ENCODE results near the gene ANGPT4.
"Not testable (repeated sequence)": the region's sequence is repeated elsewhere in the genome, so short reads cannot be mapped to it uniquely, and the experiment has no call there.

Gene ANGPT4

DNA sequence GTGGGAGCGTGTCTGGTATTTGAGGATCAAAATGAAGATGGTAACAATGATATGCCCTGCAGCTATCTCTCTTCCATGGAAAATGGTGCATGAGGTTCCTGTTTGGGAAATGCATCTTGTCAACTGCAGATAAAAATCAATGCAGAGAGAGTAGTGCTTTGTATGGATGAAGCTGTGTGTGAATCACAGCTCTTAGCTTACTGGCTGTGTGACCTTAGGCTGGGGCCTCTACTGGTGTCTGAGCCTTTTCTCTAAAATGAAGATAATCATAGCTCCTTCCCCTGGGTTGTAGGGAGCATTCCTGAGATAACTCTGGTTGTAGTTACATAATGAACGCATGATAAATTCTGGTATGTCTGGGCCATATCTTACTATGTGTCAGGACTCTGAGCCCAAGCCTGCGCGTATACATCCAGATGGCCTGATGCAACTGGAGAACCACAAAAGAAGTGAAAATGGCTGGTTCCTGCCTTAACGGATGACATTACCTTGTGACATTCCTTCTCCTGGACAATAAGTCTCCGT, 19.6 kb downstream of the ANGPT4 start:
- H2AFZ ChIP-seq (ENCODE audit: low read length), result no peak overlapping the region
- no peak overlapping the region for H3K27ac ChIP-seq (ENCODE audit: low read depth, low read length, poor library complexity, severe bottlenecking)
- TF ChIP-seq, protein P1, sequence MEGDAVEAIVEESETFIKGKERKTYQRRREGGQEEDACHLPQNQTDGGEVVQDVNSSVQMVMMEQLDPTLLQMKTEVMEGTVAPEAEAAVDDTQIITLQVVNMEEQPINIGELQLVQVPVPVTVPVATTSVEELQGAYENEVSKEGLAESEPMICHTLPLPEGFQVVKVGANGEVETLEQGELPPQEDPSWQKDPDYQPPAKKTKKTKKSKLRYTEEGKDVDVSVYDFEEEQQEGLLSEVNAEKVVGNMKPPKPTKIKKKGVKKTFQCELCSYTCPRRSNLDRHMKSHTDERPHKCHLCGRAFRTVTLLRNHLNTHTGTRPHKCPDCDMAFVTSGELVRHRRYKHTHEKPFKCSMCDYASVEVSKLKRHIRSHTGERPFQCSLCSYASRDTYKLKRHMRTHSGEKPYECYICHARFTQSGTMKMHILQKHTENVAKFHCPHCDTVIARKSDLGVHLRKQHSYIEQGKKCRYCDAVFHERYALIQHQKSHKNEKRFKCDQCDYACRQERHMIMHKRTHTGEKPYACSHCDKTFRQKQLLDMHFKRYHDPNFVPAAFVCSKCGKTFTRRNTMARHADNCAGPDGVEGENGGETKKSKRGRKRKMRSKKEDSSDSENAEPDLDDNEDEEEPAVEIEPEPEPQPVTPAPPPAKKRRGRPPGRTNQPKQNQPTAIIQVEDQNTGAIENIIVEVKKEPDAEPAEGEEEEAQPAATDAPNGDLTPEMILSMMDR (IDR thresholded peaks at IDR 0.05; ENCODE audit: low read length), result no peak
- TF ChIP-seq EZH2 (IDR thresholded peaks at IDR 0.05; ENCODE audit: borderline replicate concordance, low read length), result no peak
- H3K4me2 ChIP-seq (ENCODE audit: low read length), result no peak overlapping the region
- H3K79me2 ChIP-seq (ENCODE audit: insufficient read depth, low read length), result no peaks in the 10 kb centered on the region
- H4K20me1 ChIP-seq (ENCODE audit: insufficient read depth, low read length), result no peaks in the 10 kb centered on the region
- no peaks in the 10 kb centered on the region for H3F3A ChIP-seq (ENCODE audit: insufficient read depth, low read length)
- no peaks in the 10 kb centered on the region; the same call in 1 of the 2 replicates for H3K27me3 ChIP-seq (ENCODE audit: insufficient read depth, low read length)
- no peaks in the 10 kb centered on the region for H3K9me3 ChIP-seq (ENCODE audit: low read length)
- no peak overlapping the region for H3K9ac ChIP-seq (ENCODE audit: low read length)
- H3K9me2 ChIP-seq (ENCODE audit: low read depth, low read length), result no peaks in the 10 kb centered on the region
- H3K36me3 ChIP-seq (ENCODE audit: insufficient read depth, low read length), result no peaks in the 10 kb centered on the region
- no peaks in the 10 kb centered on the region for H3K4me1 ChIP-seq (ENCODE audit: insufficient read depth, low read length, severe bottlenecking)
- H3K4me3 ChIP-seq (ENCODE audit: low read depth, low read length, poor library complexity, severe bottlenecking), result no peak overlapping the region

DNA sequence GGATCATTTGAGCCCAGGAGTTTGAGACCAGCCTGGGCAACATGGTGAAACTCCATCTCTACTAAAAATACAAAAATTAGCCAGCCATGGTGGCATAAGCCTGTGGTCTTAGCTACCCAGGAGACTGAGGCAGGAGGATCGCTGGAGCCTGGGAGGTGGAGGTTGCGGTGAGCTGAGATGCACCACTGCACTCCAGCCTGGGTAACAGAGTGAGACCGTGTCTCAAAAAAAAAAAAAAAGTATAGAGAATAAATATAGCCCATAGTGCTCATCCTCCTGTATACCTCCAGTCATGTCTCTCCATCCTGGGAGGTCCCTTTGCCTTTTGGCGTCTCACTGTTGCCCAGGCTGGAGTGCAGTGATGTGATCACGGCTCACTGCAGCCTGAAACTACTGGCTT, 23.8 kb downstream of the ANGPT4 start:
- H3K4me2 ChIP-seq (ENCODE audit: low read length); H3F3A ChIP-seq (ENCODE audit: insufficient read depth, low read length); H2AFZ ChIP-seq (ENCODE audit: low read length); H4K20me1 ChIP-seq (ENCODE audit: insufficient read depth, low read length); H3K27ac ChIP-seq (ENCODE audit: low read depth, low read length, poor library complexity, severe bottlenecking); H3K27me3 ChIP-seq (ENCODE audit: insufficient read depth, low read length); H3K4me1 ChIP-seq (ENCODE audit: insufficient read depth, low read length, severe bottlenecking); H3K4me3 ChIP-seq (ENCODE audit: low read depth, low read length, poor library complexity, severe bottlenecking); H3K9me3 ChIP-seq (ENCODE audit: low read length); H3K9ac ChIP-seq (ENCODE audit: low read length); H3K36me3 ChIP-seq (ENCODE audit: insufficient read depth, low read length); H3K79me2 ChIP-seq (ENCODE audit: insufficient read depth, low read length); H3K9me2 ChIP-seq (ENCODE audit: low read depth, low read length): not testable (repeated sequence)

DNA sequence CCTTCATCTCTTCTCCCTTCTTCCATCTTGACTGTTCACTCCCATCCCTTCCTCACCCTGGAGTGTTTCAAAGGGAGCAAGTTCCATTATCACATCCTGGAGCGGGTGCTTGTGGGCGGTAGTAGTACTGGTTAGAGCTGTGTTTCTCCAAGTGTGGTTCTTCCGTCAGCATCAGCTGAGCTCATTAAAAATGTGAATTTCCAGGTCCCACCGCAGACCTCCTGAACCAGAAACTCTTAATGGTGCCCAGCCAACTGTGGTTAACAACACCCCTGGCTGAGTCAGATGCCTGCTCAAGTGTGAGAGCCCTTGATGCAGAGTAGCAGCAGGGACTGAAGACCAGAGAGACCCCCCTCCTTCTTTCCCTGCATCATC, 24.4 kb downstream of the ANGPT4 start:
- Histone ChIP-seq H3K36me3 (ENCODE audit: insufficient read depth, low read length) (no peaks in the 10 kb centered on the region), H3K4me1 (ENCODE audit: insufficient read depth, low read length, severe bottlenecking) (no peaks in the 10 kb centered on the region), H3K4me3 (ENCODE audit: low read depth, low read length, poor library complexity, severe bottlenecking) (no peak overlapping the region), H3F3A (ENCODE audit: insufficient read depth, low read length) (no peaks in the 10 kb centered on the region), H3K9me2 (ENCODE audit: low read depth, low read length) (no peaks in the 10 kb centered on the region), H3K9me3 (ENCODE audit: low read length) (no peaks in the 10 kb centered on the region), H3K79me2 (ENCODE audit: insufficient read depth, low read length) (no peaks in the 10 kb centered on the region), H3K27ac (ENCODE audit: low read depth, low read length, poor library complexity, severe bottlenecking) (no peak overlapping the region), H4K20me1 (ENCODE audit: insufficient read depth, low read length) (no peaks in the 10 kb centered on the region), H2AFZ (ENCODE audit: low read length) (no peak overlapping the region), H3K9ac (ENCODE audit: low read length) (no peak overlapping the region), H3K27me3 (ENCODE audit: insufficient read depth, low read length) (no peaks in the 10 kb centered on the region; the same call in 1 of the 2 replicates), H3K4me2 (ENCODE audit: low read length) (no peak overlapping the region)
- TF ChIP-seq, protein P1 (IDR thresholded peaks at IDR 0.05; ENCODE audit: low read length), result no peak
- TF ChIP-seq EZH2 (IDR thresholded peaks at IDR 0.05; ENCODE audit: borderline replicate concordance, low read length), result no peak

DNA sequence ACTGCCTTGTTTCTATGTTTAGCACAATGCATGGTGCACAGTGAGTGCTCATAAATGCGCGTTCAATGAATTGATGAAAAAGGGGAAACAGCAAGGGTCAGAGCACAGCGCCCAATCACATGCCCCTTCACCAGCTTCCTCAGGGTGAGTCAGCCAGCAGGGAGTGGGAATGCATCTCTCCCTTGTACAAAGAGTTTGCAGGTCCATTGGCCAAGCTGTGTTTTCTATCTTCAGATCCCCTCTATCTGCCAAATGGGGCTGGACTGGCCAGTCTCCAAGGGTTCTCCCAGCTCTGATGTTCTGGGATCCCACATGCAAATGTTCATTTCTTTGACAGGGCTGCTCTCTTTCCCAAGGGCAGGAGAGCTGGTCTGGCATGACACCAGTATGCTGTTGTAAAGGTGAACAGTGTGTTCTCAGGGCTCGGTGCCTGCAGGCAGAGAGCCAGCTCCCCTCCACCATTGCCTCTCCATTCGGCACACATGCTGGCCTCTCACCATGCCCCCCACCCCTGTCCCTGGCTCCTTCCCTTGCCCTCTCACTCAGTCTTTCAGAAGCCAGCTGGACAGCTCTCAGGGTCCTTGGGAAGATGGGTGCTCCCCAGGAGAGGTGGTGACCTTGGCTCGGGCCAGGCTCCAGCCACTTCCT, 25.0 kb downstream of the ANGPT4 start:
- Histone ChIP-seq H3K4me1 (ENCODE audit: insufficient read depth, low read length, severe bottlenecking) (no peaks in the 10 kb centered on the region), H3K4me3 (ENCODE audit: low read depth, low read length, poor library complexity, severe bottlenecking) (no peak overlapping the region), H3F3A (ENCODE audit: insufficient read depth, low read length) (no peaks in the 10 kb centered on the region), H3K27ac (ENCODE audit: low read depth, low read length, poor library complexity, severe bottlenecking) (no peak overlapping the region), H4K20me1 (ENCODE audit: insufficient read depth, low read length) (no peaks in the 10 kb centered on the region), H3K9ac (ENCODE audit: low read length) (no peak overlapping the region), H3K36me3 (ENCODE audit: insufficient read depth, low read length) (no peaks in the 10 kb centered on the region), H2AFZ (ENCODE audit: low read length) (no peak overlapping the region), H3K27me3 (ENCODE audit: insufficient read depth, low read length) (no peaks in the 10 kb centered on the region; the same call in 1 of the 2 replicates), H3K79me2 (ENCODE audit: insufficient read depth, low read length) (no peaks in the 10 kb centered on the region), H3K9me3 (ENCODE audit: low read length) (no peaks in the 10 kb centered on the region), H3K4me2 (ENCODE audit: low read length) (no peak overlapping the region), H3K9me2 (ENCODE audit: low read depth, low read length) (no peaks in the 10 kb centered on the region)
- no peak for TF ChIP-seq EZH2 (IDR thresholded peaks at IDR 0.05; ENCODE audit: borderline replicate concordance, low read length)
- TF ChIP-seq, protein P1 (IDR thresholded peaks at IDR 0.05; ENCODE audit: low read length), result no peak

Data from OCI-LY1 (cell line).